ENCODE results near the gene CX3CR1.
"Not testable (repeated sequence)": the region's sequence is repeated elsewhere in the genome, so short reads cannot be mapped to it uniquely, and the experiment has no call there.

The CX3CR1 gene

DNA sequence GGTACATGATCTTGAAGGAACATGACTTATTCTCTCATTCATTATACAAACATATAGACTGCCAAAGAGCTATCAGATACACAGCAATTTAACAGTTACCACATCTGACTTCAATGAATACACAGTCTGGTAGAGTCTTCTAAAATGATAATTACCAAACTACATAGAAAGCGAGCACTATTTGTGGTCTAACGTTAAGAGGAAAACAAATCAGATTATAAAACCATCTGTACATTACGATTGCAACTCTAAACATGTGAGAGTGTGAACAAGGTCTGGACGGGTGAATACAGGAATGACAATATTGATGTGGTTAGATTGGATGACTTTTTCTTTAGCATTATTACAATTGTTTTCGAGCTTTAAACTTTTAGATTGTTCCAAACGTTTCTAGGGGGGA, 16.3 kb downstream of the CX3CR1 start:
- DNase-seq, result no peak

DNA sequence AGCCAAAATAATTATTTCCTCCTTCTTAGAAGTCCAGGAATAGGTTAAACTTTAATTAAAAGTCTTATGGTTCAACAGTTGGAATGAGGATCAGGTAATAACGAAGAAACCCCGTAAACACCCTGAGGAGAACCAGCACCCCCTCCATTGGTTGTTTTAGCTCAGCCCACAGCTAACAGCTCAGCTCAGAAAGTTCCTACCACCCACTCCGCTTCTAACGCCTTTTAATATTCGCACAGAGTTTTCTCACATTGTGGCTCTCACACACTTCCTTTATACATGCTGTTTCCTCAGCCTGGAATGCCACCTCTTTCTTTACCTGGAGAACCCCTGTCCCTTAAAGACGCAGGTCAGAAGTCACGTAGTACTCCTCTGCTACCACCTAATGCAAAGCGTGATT, 17.0 kb downstream of the CX3CR1 start:
- no peak for DNase-seq

DNA sequence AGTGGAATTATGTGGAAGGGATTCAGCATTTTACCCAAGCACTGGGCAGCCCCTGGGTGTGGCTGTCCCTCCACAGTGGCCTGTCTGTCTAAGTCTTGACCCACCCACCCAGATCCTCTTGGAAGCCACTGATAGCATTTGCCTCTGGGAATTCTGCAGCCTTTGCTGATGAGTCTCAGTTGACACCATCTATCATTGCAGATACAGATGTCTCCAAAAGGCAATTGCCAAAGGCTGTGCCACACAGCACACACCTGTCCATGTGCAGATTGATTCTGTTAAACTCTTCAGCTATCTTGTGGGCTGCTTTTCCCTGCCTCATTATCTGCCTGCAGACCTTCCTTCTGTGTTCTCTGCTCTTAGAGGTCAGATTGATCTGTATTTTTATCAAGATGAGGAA, 18.1 kb downstream of the CX3CR1 start:
- no peak for DNase-seq

DNA sequence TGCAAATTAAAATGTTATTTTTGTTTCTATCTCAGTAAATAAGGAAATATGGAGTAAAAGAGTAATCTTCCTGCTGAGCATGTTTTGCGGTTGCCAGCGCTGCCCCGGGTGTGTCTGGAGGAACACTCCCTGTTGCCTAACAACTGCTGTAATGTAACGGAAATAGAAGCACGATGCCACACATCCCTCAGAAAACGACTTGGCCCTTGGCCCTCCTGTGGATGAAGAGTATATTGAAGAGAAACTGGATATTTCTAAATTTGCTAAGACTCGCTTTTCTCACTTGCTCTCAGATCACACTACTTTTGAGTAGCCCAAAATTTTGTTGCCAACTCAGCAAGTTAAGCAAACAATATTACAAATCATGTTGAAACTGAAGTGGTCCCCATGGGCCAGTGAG, 18.9 kb downstream of the CX3CR1 start:
- DNase-seq, result peak; percentile 31

DNA sequence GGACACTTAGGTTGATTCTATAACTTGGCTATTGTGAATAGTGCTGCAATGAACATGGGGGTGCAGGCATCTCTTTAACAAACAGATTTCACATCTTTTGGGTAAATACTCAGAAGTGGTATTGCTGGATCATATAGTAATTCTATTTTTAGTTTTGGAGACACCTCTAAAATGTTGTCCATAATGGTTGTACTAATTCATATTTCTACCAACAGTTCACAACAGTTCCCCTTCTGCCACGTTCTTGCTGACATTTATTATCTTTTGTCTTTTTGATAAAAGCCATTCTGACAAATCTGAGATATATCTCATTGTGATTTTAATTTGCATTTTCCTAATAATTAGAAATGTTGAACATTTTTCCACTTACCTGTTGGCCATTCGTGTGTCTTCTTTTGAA, 19.5 kb downstream of the CX3CR1 start:
- DNase-seq, result no peak

DNA sequence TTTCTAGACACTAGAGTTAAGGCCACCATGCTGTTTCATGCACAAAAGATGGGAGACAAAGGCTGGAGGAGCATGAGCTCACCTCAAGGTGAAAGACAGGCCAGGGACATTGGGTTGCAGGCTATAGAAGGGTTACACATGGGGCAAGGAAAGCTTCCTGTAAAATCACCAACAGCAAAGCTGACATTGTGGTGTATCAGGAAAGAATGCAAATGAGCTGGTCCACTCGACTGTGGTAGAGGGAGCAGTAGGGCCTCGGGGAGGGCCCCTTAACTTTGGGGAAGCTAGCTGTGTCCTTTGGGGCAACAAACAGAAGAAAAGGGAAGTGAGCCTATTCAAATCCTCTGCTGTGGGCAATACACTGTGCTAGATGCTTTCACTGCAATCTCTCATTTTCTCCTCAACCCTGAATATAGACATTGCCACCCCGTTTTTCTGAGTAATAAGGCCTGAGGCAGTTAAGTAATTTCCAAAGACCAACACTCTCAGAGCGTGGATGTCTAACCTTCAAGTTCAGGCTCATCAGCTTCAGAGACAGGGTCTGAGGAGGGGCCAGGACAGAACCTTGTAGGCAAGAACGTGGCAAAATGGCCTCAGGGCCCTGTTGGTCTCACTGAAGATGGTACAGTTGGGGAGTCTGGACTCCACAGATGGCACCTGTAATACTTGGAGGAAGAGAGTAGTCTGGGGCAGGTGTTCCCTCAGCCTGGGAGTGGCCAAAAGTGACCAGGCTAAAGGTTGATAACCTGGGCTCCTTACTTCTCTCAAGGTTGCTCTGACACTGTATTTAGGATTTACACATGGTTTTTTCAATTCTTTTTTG, 24.1 kb downstream of the CX3CR1 start:
- DNase-seq, result no peak

DNA sequence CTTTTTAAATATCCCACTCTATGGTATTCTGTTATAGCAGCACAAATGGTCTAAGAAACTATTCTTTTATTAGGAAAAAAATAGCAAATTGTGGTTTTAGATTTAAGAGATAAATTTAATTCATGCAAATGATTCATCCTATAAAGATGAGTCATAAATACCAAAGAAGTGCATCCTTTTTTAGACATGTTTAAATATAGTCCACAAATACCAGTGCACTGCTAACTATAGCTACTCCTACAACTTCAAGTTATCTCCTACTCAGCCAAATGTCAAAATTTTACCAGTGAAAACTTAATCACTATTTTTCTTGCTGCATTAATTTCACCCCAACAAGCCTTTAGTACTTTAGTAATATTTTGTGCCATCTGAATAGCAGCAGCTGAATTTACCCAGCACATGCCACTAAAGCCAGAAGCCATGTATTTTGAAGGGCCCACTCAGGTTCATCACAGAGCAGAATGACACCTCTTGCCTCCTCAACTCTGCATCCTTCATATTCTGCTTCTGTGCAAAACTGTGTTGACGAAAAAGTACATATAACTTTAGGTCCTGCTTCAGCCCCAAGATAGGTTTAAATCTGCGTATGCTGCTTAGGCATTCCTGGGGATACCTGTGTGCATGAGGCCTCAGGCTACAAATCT, 24.9 kb downstream of the CX3CR1 start:
- DNase-seq, result no peak

DNA sequence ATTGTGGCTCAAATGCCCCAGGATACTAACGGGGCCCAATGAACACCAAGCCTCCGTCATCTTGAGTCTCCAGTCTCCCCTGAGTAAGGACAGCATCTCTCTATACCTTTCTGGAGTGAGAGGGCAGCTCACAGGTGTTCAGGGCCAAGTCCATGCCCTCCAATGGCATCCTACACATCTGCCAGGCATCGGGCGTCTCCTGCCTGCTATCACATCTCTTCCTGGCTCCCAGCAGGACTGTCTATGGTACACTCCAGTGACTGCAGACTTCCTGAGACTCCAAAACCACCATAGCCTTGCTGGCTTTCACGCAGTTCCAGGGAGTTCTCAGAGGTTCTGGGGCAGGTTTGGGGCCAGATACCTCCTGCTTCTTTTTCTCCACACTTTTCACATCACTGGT, 28.3 kb downstream of the CX3CR1 start:
- no peak for DNase-seq

DNA sequence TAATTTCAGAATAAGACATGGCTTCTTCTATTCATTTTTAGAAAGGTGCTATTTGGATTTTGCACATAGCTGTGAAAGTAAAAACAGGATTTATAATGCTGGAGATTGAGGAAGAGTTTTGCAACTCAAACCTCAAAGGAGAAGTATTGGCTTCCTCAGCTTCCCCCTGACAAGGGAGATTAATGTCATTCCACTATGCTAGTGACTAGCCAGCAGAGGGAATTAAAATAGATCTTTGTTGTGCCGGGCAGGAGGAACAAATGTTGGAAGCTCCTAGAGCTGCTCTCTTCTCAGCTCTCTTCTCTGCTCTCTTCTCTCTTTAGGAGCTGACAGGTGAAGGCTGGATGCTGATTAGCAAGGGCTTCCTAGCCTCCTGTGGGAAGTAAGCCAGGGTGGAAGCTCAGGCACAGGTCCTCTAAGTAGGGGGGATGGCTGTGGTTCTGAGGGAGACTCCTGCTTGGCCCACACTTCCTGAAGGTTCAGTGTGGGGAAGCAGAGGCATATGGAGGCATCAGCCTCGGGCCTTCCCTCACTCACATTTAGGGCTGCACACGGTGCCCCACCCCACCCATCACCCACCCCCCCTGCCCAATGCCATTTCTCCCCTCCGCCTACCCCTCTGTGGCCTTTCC, 29.6 kb downstream of the CX3CR1 start:
- no peak for DNase-seq

DNA sequence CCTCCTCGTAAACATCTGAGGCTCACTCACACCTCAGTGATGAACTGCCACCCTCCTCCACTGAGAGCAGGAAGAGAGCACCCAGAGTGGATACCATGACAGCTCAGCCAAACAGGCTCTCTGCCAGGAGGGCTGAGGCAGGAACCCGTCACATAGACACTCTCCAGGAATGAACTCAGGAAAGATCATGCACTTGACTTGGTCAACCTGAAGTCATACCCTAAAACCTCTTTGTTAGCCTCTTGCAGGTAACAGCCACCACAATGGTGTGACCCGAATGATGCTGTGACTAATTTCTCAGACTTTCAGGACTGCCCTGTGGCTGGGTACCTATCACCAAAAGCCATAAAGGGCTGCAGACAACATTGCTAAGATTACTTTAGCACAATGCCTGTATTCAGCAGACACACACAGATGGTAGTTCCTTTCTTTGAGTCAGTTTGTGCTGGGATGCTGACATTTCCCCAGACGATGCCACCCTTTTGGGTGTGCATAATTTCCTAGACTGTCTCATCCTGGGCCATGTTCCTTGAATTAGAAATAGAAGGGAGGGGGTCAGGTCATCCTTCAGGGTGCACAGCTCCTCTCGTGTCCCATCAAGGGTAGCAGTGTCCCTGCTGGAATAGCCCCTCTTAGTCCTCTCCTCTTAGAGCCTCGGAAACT, 30.3 kb downstream of the CX3CR1 start:
- DNase-seq, result no peak

DNA sequence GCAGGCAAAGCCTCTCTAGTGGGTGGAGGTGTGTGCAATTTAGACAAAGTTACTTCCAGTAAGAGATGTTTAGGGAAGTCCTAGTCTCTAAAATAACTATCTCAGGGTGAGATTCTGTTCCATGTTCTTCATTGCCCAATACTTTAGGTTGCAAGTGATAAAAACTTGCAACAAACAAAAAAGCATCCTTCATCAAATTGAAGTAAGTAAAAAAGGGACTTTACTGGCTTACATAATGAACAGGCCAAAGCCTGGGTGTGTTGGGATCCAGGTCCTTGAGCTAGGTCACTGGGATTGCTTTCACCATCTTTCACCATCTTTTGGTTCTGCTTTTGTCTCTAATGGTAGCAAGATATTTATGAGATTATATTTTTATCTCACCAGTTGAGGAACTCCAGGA, 38.3 kb downstream of the CX3CR1 start:
- no peak for DNase-seq

DNA sequence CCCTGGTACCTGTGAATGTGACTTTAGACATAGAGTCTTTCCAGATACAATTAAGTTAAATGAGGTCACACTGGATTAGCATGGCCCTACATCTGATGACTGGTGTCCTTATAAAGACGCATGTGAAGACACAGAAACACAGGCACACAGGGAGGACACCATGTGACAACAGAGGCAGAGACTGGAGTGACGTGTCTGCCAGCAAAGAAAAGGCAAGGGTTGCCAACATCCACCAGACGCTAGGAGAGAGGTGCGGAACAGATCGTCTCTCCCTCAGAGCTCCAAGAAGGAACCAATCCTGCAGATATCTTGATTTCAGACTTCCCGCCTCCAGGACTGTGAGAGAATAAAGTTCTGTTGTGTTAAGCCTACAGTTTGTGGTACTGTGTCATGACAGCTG, 42.8 kb downstream of the CX3CR1 start:
- no peak for DNase-seq

DNA sequence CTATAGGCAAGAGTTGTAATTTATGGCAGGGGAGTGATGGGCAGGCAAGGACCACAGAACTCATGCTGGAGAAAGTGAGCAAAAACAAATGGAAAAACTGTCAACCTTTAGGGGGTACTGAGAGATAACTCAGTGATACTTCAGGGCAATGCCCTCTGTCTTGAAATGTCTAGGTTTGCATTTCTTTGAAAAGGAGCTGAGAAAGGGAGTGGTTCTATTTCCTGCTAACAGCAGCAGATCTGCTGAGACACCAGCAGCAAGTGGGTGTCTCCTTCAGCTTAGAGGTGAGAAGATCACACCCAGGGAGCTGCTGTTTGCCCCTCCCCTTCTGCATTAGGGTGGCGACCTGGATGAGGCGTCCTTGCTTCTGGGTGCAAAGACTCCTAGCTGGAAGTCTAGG, 45.2 kb downstream of the CX3CR1 start:
- DNase-seq, result no peak

DNA sequence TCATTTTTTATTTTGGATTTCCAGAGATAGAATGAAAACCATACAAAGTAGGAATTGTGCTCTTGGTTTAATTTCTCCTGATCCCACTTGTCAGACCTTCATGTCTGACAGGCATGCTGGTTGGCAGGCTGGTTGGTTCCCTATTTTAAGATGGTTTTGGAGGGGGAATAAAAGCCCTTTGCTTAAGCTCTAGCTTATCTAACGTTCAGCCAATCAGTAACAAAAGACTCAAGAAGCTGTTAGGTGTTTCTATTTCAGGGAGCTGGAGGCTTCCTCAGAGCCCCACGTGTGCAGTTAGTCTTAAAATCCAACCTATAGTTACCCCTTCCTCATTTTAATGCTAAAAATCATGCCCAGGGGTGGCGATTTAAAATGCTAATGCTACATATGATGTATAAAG, 47.0 kb downstream of the CX3CR1 start:
- no peak for DNase-seq

DNA sequence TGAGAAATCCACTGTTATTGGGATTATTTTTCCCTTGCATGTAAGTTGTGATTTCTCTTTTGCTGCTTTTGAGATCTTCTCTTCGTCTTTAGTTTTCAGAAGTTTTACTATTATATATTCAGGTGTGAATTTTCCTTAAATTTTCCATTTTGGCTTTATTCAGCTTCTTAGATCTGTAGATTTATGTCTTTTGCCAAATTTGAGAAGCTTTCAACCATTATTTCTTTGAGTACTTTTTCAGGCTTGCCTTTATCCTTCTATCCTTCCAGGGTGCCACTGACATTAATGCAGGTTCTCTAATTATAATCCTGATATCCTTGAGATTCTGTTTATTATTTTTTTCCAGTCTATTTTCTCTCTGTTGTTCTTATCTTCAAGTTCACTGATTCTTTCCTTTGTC, 49.4 kb downstream of the CX3CR1 start:
- no peak for DNase-seq

DNA sequence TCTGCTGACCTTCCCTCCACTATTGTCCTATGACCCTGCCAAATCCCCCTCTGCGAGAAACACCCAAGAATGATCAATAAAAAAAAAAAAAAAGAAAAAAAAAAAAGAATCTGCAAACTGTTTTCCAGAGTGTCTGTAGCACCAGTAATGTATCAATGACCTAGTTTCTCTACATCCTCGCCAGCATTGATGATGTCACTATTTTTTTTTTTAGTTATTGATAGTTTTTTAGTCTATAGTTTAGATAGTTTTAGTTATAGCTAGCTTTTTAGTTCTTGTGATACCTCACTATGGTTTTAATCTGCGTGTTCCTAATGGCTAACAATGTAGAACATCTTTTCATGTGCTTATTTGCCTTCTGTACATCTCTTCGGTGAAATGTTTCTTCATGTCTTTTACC, 51.3 kb downstream of the CX3CR1 start:
- no peak for DNase-seq

DNA sequence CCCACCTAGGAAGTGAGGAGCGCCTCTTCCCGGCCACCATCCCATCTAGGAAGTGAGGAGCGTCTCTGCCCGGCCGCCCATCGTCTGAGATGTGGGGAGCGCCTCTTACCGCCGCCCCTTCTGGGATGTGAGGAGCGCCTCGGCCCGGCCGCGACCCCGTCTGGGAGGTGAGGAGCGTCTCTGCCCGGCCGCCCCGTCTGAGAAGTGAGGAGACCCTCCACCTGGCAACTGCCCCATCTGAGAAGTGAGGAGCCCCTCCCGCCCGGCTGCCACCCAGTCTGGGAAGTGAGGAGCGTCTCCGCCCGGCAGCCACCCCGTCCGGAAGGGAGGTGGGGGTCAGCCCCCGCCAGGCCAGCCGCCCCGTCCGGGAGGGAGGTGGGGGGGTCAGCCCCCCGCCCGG, 52.2 kb downstream of the CX3CR1 start:
- not testable (repeated sequence) for DNase-seq

DNA sequence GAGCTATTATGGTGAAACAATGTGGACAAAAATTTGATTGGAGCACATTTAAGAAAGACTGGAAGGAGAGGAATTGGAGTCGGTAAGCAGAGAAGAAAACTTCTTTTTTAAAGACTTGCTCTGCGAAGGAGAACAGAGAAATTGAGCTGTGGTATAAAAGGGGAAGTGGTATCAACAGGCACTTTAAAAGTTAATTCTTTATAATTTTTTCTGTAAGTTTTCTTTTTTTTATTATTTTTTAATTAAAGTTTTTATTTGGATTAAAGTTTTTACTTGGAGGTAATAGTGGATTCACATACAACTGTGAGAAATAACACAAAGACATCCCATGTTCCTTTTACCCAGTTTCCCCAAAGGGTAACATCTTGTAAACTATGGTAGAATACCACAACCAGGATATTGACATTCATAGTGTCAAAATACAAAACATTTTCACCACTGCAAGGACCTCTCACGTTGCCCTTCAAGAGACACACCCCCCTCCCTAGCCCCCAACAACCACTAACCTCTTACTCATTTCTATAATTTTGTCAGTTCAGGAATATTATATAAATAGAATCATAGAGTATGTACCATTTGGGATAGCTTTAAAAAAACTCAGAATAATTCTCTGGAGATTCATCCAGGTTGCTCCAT, 53.6 kb downstream of the CX3CR1 start:
- no peak for DNase-seq

DNA sequence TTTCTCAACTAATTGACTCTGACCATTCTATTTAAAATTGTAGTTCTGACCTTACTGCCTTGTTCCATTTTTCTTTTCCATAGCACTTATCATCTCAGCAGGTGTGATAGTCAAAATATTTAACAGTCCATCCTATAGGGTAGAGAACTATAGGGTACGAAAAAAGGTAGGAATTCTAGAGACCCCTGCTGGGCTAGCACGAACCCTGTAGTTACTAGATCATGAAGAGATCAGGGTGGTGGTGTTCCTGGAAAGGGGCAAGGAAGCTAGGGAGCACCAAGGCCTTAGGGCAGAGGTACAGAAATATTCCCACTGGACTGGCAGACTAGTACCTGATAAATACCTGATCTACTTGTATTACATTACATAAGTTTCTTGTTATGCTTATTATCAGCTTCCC, 55.5 kb downstream of the CX3CR1 start:
- DNase-seq, result no peak

DNA sequence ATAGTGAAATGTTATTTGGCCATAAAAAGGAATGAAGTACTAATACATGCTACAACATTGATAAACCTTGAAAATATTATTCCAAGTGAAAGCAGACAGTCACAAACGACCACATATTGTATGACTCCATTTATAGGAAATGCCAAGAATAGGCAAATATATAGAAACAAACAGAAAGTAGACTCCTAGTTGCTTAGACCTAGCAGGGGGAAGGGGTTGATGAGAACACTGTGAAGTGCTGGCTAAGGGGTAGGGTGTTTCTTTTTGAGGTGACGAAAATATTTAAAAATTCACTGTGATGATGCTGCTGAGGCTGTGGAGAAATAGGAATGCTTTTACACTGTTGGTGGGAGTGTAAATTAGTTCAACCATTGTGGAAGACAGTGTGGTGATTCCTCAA, 56.9 kb downstream of the CX3CR1 start:
- DNase-seq, result no peak

DNA sequence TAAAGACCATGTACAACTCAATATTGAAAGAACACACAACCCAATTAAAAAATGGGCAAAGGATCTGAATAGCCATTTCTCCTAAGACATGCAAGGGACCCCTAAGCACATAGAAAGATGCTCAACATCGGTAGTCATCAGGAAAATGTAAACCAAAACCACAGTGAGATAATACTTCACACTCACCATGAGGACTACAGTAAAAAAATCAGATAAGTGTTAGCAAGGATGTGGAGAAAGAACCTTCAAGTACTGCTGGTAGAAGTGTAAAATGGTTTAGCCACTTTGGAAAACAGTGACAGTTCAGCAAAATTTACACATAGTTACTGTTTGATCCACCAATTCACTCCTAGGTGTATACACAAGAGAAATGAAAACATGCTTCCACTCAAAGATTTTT, 57.4 kb downstream of the CX3CR1 start:
- DNase-seq, result no peak

DNA sequence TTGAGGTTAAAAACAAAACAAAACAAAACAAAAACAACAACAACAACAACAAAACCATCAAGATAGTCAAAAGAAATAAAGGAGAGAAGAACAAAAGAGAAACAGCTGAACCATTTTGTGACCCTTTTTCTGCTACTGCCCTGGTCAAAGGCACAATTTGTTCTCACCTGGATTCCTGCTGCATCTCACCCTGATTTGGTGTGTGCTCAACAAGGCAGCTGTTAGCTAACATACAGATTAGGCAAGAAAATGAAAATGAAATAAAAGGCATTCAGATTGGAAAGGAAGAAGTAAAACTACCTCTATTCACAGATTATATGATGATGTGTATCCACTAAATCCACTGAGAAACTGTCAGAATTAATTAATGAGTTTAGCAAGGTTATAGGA, 58.7 kb downstream of the CX3CR1 start:
- no peak for DNase-seq

All from effector CD4-positive, alpha-beta T cell (primary cell).